ENCODE results near the gene SHOC2. TPM values are rescaled to one million over a fixed set of nuclear protein-coding genes. Genes with fewer than 3 reads are reported as not detected.

SHOC2 gene
- total and polyA plus RNA-seq, 9 of the 15 experiments (the other 6 are each of a cell fraction or from before 2014, with no cell fraction given), result 9.2 to 17.5 (median 14.9) TPM

DNA sequence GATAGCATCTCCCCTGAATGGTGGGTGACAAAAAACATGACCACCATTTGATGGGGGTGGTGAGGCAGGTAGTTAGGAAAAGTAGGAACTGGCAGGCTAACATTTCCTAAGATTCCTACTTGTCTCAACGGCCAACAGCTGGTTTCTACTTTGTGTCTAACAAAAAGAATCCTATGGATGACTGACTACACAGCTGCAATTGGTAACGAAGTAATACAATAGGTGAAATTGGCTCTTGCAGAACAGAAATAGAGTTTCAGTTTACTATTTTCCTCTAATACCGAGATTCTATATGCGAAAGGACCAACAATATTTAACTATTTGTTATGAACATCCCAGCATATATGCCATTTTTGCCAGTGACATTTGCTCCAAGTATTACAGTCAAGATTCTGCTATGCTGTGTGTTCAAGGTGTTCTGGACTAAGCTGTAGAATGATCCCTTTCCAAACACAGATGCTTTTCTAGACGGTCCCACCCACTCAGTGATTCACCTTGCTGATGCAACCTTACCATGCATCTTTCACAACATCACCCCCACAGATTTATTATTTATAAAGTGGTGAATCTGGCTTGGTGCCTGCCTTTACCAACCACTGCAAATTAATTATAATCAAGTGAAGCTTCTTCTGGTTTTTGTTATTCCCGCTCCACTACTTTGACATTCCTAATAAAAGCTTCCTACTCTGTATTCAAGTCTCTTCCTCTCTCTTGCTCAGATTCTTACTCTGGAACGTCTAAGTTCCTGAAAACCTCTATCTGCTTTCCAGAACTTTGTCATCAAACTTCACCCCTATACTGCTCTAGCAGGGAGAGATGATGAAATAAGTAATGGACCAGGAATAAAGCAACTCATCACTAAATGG lies 17.2 kb upstream of the SHOC2 start (continued):
- TF ChIP-seq EP400 (IDR thresholded peaks at IDR 0.05) (0 out of 2 replicates have a peak, but pooled peaks have one; percentile 22), KLF1 (tag; IDR thresholded peaks at IDR 0.05) (no peak)
- TF ChIP-seq, protein P1, sequence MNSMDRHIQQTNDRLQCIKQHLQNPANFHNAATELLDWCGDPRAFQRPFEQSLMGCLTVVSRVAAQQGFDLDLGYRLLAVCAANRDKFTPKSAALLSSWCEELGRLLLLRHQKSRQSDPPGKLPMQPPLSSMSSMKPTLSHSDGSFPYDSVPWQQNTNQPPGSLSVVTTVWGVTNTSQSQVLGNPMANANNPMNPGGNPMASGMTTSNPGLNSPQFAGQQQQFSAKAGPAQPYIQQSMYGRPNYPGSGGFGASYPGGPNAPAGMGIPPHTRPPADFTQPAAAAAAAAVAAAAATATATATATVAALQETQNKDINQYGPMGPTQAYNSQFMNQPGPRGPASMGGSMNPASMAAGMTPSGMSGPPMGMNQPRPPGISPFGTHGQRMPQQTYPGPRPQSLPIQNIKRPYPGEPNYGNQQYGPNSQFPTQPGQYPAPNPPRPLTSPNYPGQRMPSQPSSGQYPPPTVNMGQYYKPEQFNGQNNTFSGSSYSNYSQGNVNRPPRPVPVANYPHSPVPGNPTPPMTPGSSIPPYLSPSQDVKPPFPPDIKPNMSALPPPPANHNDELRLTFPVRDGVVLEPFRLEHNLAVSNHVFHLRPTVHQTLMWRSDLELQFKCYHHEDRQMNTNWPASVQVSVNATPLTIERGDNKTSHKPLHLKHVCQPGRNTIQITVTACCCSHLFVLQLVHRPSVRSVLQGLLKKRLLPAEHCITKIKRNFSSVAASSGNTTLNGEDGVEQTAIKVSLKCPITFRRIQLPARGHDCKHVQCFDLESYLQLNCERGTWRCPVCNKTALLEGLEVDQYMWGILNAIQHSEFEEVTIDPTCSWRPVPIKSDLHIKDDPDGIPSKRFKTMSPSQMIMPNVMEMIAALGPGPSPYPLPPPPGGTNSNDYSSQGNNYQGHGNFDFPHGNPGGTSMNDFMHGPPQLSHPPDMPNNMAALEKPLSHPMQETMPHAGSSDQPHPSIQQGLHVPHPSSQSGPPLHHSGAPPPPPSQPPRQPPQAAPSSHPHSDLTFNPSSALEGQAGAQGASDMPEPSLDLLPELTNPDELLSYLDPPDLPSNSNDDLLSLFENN (IDR thresholded peaks at IDR 0.05; ENCODE audit: low read depth in 2 of 2, low read length in 2 of 2), result no peak
- TF ChIP-seq, protein P2, sequence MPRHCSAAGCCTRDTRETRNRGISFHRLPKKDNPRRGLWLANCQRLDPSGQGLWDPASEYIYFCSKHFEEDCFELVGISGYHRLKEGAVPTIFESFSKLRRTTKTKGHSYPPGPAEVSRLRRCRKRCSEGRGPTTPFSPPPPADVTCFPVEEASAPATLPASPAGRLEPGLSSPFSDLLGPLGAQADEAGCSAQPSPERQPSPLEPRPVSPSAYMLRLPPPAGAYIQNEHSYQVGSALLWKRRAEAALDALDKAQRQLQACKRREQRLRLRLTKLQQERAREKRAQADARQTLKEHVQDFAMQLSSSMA (CRISPR knock-in tag; IDR thresholded peaks at IDR 0.05), result no peak

Measured in K562 (cell line).